ENCODE data around the gene FBXO24.

GRCh38 chr7:100582041-100582579 is 4.0 kb upstream of the FBXO24 start:
- no peak for TF ChIP-seq CTCF (conservative IDR thresholded peaks at IDR 0.05; ENCODE audit: low read depth, low read length)
- TF ChIP-seq EZH2 (IDR thresholded peaks at IDR 0.05; ENCODE audit: borderline replicate concordance, low read depth, low read length, poor library complexity, severe bottlenecking), result no peak
